Measurements from ENCODE around the gene TWSG1.
"Not testable (repeated sequence)": the region's sequence is repeated elsewhere in the genome, so short reads cannot be mapped to it uniquely, and the experiment has no call there.

TWSG1 gene

GRCh38 chr18:9334973-9335696 is 562 bp downstream of the TWSG1 start:
- DNase-seq (ENCODE audit: insufficient read length, low spot score) (peak; percentile 25), FAIRE-seq (peak; percentile 72)

DNA sequence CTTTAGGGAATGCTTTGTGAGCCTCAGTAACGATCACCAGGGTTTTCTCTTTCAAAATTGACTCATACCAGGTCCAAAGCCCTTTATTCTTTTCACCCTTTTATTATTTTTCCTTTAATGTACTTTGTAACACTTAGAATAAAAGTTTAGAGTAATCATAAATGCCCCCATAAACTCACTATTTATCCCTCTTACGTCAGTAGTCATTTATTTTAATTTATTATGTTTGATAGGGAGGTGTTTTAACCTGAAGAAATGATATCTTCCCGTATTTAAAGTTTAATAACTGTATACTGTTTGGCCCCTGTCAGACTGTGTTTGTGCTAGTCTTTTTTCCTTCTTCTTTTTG is 1.1 kb downstream of the TWSG1 start:
- DNase-seq (ENCODE audit: insufficient read length, low spot score) (no peak), FAIRE-seq (no peak)

- no peak for DNase-seq (ENCODE audit: insufficient read length, low spot score)
- FAIRE-seq = peak; percentile 14
Observed at GRCh38 chr18:9336827-9337226, 2.3 kb downstream of the TWSG1 start.

DNA sequence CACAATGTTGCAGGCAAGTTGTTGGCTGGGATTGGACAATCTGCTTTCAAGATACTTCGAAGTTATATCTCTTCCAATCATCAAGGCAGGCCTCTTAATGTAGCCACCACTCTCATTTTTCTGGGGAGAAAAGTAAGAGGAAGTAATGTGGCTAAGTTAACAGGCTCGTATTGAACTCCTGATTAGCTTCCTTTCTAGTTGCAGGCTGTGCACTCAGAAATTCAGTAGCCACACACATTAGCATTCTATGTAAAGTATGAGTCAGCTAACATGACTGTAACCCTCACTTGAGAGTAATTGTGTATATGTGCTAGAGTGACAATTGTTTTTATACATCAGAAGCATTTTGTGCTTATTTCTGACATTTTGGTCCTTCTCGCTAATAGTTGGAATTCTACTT is 3.3 kb downstream of the TWSG1 start:
- DNase-seq (ENCODE audit: insufficient read length, low spot score) (no peak), FAIRE-seq (peak; percentile 68)

DNA sequence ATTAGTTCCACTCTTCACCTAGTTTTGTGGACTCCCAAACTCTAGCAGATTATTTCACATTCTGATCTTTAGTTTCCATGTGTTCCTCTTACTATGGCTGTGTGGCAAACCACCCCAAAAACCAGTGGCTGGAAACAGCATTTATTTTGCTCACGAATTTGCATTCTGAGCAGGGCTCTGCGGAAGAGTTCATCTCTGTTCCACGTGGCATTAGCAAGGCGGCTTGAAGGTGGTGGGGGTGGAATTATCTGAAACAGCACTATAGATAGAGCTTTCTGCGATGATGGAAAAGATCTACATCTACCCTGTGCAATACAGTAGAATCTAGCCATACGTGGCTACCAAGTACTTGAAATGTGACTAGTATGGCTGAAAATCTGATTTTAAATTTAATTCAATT is 5.9 kb downstream of the TWSG1 start:
- DNase-seq (ENCODE audit: insufficient read length, low spot score) = no peak
- no peak for FAIRE-seq

GRCh38 chr18:9343577-9343976 is 9.0 kb downstream of the TWSG1 start:
- no peak for DNase-seq (ENCODE audit: insufficient read length, low spot score)
- no peak for FAIRE-seq

- no peak for FAIRE-seq
- DNase-seq (ENCODE audit: insufficient read length, low spot score) = no peak
Observed at GRCh38 chr18:9346775-9347174, 12.2 kb downstream of the TWSG1 start.

GRCh38 chr18:9348079-9348671 is 13.6 kb downstream of the TWSG1 start:
- peak; percentile 83 for FAIRE-seq

DNA sequence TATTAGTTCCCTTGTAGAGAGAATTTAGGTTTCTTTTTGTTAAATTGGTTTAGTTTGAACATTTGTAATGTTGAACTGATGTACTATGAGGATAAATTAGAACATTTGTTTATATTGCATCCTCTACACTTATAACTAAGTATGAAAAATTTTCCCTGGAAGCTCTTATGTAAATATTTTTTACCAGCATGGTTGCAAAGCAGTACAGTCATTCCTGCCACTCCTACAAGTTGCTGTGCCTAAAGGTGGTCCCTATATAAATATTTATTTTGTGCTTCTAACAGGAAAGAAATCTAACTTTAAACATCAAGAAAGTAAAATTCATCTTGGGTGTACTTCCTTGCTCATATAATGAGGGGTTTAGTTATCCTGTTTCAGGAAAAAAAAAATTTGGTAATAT is 14.2 kb downstream of the TWSG1 start:
- FAIRE-seq (peak; percentile 83), DNase-seq (ENCODE audit: insufficient read length, low spot score) (no peak)

More at GRCh38 chr18:9348079-9348671, 13.6 kb downstream of the TWSG1 start:
- no peak for DNase-seq (ENCODE audit: insufficient read length, low spot score)

- FAIRE-seq (peak; percentile 96), DNase-seq (ENCODE audit: insufficient read length, low spot score) (peak; percentile 20)
Observed at GRCh38 chr18:9353596-9353995, 19.0 kb downstream of the TWSG1 start.

DNA sequence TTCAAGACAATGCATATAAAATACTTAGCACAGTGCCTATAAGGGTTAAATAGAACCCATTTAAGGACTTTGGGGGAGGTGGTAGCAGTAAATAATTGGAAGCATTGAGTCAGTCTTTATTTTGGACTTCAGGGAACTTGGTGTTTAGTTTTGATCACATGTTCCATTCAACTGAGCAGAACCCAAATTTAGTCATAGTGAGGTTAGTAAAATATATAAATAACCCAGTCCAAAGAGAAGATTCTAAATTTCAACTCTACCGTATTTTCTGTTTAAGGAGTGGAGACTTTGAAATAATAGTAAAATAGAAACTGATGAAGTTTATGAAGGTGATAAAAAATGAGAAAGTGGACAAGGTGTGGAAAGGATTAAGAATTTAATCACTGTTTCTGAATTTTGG is 19.7 kb downstream of the TWSG1 start:
- no peak for DNase-seq (ENCODE audit: insufficient read length, low spot score)
- FAIRE-seq = peak; percentile 66

DNA sequence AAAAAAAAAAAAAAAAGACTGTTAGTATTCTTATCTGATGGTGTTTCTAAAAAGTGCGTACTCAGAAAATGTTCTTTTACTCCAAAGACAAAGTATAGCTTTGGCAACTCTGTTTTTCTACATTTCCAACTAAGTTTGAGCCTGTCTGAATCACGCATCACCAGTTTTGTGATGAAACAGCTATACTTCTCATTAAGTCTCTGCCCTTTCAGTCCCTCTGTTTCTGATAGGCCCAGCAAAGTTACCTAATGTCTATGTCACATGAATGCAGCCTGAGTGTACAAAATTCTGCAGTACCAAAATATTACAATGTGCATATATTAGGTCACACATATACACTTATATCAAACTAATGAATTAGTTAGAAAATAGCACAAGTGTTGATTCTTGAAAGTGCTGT is 22.4 kb downstream of the TWSG1 start:
- FAIRE-seq = no peak

GRCh38 chr18:9359796-9360195 is 25.2 kb downstream of the TWSG1 start:
- FAIRE-seq (no peak), DNase-seq (ENCODE audit: insufficient read length, low spot score) (no peak)

More for the DNA sequence above, 22.4 kb downstream of the TWSG1 start:
- no peak for DNase-seq (ENCODE audit: insufficient read length, low spot score)

DNA sequence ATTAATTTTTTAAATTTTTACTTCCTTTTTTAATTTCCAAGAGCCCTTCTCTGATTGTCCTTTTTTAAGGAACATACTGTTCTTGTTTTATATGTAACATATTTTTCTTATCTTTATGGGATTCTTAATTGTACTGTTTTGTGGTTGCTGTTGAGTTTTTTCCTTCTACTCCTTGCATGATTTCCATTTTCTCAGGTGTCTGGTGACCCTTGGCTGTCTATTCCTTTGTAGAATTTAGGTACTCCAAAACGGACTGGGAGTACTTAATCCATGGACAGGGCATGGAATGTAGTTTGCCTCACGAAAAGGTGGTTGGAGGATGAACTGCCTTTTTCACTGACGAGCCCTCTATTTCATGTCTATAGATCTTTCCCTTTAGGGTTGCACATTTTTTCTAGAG is 26.6 kb downstream of the TWSG1 start:
- DNase-seq (ENCODE audit: insufficient read length, low spot score) = no peak
- FAIRE-seq = no peak

DNA sequence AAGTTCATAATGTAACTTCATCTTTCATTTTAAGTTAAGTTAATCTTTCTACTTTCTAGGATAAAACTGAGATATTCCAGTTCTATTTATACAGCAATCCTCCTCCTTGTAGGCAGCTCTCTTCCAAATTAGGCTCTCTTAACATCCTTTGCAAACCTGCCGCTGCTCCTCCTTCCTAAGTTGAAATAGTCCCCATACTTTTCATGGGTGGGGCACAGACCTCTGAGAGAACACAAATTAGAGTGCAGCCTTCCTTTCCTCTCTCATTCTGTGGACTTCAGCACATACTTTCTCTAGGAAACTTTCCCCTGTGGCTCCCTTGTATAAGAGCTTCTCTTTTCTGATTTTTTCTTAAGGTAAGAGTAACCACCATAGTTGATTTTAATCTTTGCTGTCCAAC is 28.3 kb downstream of the TWSG1 start:
- DNase-seq (ENCODE audit: insufficient read length, low spot score) (no peak), FAIRE-seq (no peak)

- no peak for FAIRE-seq
Observed at GRCh38 chr18:9364242-9364641, 29.7 kb downstream of the TWSG1 start.

GRCh38 chr18:9365406-9365805 is 30.8 kb downstream of the TWSG1 start:
- FAIRE-seq (no peak), DNase-seq (ENCODE audit: insufficient read length, low spot score) (no peak)

More at GRCh38 chr18:9364242-9364641, 29.7 kb downstream of the TWSG1 start:
- DNase-seq (ENCODE audit: insufficient read length, low spot score) = no peak

DNA sequence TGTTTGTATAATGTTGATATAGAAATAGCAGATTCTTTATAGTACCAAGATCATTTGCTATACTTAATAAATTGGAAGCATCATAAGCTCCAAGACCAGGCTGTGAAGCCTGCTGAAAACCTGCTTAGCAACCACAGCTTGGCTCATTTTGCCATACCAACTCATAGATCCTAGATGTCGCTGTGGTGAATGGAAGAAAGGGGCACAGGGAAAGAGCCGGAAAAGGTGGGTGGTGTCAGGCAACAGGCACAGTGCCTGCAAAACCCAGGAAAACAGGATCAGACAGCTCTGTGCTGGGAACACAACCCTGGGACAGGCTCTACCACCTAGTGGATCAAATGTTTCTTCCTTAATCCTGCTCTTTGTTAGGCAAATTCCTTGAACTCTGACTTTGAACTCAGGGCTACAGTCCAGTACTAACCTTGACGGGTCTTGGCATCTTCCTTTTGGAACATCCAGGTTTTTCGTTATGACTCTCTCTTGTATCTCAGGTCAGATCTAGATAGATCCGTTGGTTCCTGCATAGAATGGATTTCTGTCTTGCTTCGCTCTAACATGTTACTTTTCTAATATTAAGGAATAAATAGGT is 31.6 kb downstream of the TWSG1 start:
- DNase-seq (ENCODE audit: insufficient read length, low spot score) (no peak), FAIRE-seq (no peak)

DNA sequence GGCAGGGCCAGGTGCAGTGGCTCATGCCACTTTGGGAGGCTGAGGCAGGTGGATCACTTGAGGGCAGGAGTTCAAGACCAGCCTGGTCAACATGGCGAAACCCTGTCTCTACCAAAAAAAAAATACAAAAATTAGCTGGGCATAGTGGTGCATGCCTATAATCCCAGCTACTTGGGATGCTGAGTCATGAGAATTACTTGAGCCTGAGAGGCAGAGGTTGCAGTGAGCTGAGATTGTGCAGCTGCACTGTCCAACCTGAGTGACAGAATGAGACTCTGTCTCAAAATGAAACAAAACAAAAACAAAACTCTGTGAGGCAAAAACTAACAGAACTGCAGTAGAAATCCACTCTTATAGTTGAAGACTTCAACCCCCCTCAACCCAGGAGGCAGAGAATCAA is 38.7 kb downstream of the TWSG1 start:
- not testable (repeated sequence) for DNase-seq (ENCODE audit: insufficient read length, low spot score); FAIRE-seq

- DNase-seq (ENCODE audit: insufficient read length, low spot score) (no peak), FAIRE-seq (no peak)
Observed at GRCh38 chr18:9379118-9379517, 44.5 kb downstream of the TWSG1 start.

DNA sequence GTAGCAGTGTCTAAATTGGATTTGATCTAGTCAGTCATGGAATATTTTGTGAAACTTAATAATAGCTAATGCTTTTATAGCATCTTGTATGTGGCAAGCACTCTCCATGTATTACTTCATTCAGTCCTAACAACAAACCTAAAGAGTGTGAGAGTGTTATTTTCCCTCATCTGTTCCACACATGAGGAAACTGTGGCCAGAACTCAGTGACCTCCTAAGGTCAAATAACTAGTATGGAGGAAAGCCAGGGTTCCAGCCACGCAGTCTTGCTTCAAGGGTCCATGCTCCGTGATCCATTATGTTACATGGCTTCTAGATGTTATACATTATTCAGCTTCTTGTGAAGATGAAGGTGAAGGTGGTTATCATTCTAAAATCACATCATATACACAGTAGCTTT is 45.5 kb downstream of the TWSG1 start:
- no peak for DNase-seq (ENCODE audit: insufficient read length, low spot score)
- no peak for FAIRE-seq
